ENCODE results near the gene NDUFA6. TPM values are rescaled to one million over a fixed set of nuclear protein-coding genes. Genes with fewer than 3 reads are reported as not detected.

NDUFA6 gene
- polyA plus RNA-seq, 2 of the 4 experiments (the other 2 are of a cell fraction) = 79.1 to 99.0 TPM

GRCh38 chr22:42073621-42074041, 16.9 kb downstream of the NDUFA6 start:
- ATAC-seq = no peak
- no peak overlapping the region for H3K4me2 ChIP-seq
- H3K4me3 ChIP-seq = no peak overlapping the region
- H3K4me1 ChIP-seq = peaks cover 6% of the 10 kb centered on the region; the same call in 1 of the 3 replicates
- no peak for DNase-seq (ENCODE audit: low read depth in 1 of 2, low spot score in 1 of 2)
- H3K9me3 ChIP-seq = peaks cover 7% of the 10 kb centered on the region; the same call in 1 of the 3 replicates
- FAIRE-seq = no peak
- ChIA-PET CTCF (no interaction called here), POLR2A (no interaction called here)
- WGBS (ENCODE audit: missing lambda C conversion rate) = 91% methylated on average over 9 of the region's 14 CpGs
- TF ChIP-seq CBX8 (IDR thresholded peaks at IDR 0.05) = no peak
- TF ChIP-seq CBX2 (IDR thresholded peaks at IDR 0.05; ENCODE audit: borderline replicate concordance, low read depth) = no peak
- TF ChIP-seq FOSL2 (IDR thresholded peaks at IDR 0.05) = no peak
- TF ChIP-seq FOSL2 (CRISPR knock-in tag; IDR thresholded peaks at IDR 0.05) = no peak
- TF ChIP-seq MAX (IDR thresholded peaks at IDR 0.05) = no peak
- TF ChIP-seq NFE2L2 (conservative IDR thresholded peaks at IDR 0.05; ENCODE audit: low read length) = no peak
- TF ChIP-seq ATOH8 (CRISPR knock-in tag; IDR thresholded peaks at IDR 0.05; ENCODE audit: low read depth) = no peak
- no peak for TF ChIP-seq EP300 (IDR thresholded peaks at IDR 0.05)
- no peak for TF ChIP-seq JUN (IDR thresholded peaks at IDR 0.05)
- no peak for TF ChIP-seq HMGXB4 (CRISPR knock-in tag; IDR thresholded peaks at IDR 0.05; ENCODE audit: borderline replicate concordance)
- TF ChIP-seq TFCP2L1 (CRISPR knock-in tag; IDR thresholded peaks at IDR 0.05) = no peak
- no peak for TF ChIP-seq HES2 (IDR thresholded peaks at IDR 0.05)
- no peak for TF ChIP-seq RARB (CRISPR knock-in tag; IDR thresholded peaks at IDR 0.05)
- no peak for TF ChIP-seq POLR2A (IDR thresholded peaks at IDR 0.05; ENCODE audit: low read length)
- TF ChIP-seq GATA3 (IDR thresholded peaks at IDR 0.05; ENCODE audit: borderline replicate concordance) = no peak
- TF ChIP-seq BCL3 (IDR thresholded peaks at IDR 0.05) = no peak
- no peak for TF ChIP-seq REST (IDR thresholded peaks at IDR 0.05)
- TF ChIP-seq HOXA7 (CRISPR knock-in tag; IDR thresholded peaks at IDR 0.05) = no peak
- no peak for TF ChIP-seq MYC (IDR thresholded peaks at IDR 0.05; ENCODE audit: borderline replicate concordance, low read length)
- no peak for TF ChIP-seq PBX3 (IDR thresholded peaks at IDR 0.05)
- TF ChIP-seq EHF (CRISPR knock-in tag; IDR thresholded peaks at IDR 0.05) = no peak
- H3K27ac ChIP-seq = no peak overlapping the region

Data from A549 (cell line).